NCI-H1105 treated with DMSO at 0.1 percent for 48 hours (cell line): ENCODE measurements around the gene ZNF354C.
"Not testable (repeated sequence)": the region's sequence is repeated elsewhere in the genome, so short reads cannot be mapped to it uniquely, and the experiment has no call there.

Source experiments
- DNase-seq: peaks from one replicate; lab custom pipeline; 2025; lab: John Stamatoyannopoulos, UW

ZNF354C gene

DNA sequence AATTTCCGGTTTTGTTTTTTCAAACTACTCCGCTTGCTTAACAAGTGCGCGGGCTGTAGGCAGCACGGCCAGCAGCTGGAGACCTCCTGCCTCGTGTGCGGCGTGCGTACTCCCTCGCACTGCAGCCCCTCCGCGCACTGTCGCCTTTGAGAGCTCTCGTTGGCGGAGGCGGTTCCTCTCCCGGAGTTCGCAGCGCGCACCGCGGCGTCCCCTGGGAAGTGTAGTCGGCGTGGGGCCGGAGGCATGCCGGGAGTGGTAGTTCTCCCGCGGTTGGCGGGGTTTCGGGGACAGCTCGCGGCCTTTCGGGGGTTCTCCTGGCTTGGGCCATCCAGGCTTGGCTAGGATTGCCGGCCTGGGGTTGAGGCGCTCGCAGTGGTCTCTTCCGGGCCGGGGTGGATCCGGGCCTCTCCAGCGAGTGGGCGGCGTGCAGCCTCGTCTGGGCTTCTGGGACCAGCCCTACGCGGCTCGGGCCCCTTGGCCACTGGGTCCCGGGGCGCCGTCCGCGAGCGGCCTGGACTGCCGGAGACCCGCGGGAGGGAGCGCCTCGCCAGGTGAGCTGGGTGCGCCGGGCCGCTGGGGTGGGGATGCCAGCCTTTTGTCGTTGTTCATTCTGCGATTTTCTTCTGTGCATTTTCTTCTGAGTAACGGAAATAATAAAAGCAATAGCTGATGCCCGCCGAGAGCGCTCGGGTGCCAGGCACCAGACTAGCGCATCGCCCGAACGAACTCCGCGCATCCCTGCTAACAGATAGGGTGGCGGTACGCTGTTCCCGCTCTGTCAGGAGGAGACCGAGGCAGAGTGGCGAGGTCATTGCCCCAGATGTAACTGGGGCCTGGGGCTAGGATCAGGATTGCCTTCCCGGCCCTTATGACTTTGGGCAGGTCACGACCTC lies at the start of gene ZNF354C:
TSS of gene ZNF354C (plus strand) at position 258 of the 893 bp plus-strand sequence. CDS start 1,696 bp downstream, outside the sequence.
- no peak for DNase-seq

- peak; percentile 71 for DNase-seq
These were observed 36.5 kb upstream of the ZNF354C start, which contains the start of gene ZNF879 for GRCh38 chr5:179023528-179024189. Gene ZNF879, plus strand, starts transcription at chr5:179023804. Its CDS starts 1,201 bp downstream, at chr5:179025005.

- DNase-seq = no peak
These were observed 27.1 kb upstream of the ZNF354C start for GRCh38 chr5:179033004-179033580.

GRCh38 chr5:179044765-179045164 lies 15.4 kb upstream of the ZNF354C start:
- no peak for DNase-seq

DNA sequence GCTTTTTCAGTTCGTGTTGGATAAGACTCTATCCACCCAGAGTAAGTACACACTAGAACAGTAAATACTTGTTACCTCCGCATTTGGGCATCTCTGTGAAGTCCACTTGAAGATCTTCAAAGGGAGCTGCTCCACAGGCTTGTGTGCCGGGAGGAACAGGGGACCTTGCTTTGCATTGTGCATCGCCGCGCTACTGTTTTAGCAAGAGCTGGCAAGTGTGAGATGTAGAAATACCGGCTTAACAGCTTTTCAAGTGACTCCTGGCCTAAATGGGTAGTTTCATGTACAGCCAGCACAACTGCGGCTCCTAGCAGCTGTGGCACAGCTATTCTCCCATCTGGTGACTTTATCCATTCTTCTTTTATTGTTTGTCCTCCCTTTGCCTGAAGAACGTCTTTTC lies 8.4 kb upstream of the ZNF354C start:
- DNase-seq = no peak

DNA sequence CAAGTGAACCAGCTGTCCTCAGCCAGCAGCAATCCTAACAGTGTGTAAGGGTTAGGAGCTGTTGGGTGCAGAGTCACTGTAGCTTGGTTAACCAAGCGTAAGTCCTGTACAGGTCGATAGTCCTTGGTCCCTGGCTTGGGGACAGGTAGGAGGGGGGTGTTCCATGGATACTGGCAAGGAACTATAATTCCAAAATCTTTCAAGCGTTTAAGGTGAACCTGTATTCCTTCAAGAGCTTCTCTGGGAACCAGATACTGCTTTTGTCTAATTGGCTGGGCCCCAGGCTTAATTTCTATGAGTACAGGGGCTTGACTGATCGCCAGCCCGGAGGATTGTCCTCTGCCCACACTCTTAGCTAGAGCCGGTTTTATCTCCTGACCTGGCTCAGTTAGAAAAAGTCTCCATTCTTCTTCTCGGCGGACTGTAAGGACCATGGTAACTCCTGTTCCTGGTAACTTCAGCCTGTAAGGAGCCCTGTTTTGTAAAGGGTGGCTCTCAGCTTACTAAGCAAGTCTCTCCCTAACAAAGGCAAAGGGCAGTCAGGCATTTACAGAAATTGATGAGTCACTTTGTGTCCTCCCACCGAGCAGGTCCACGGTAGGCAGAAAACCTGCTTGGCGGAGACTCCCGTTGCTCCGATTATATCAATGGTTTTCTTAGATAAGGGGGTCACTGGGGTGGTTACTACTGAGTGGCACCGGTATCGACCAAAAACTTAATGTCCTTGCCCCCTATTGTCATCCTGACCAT lies 6.0 kb upstream of the ZNF354C start:
- no peak for DNase-seq

- no peak for DNase-seq
These were observed 5.3 kb upstream of the ZNF354C start for GRCh38 chr5:179054876-179055275.

- no peak for DNase-seq
These were observed 4.7 kb upstream of the ZNF354C start for GRCh38 chr5:179055436-179055835.

GRCh38 chr5:179055841-179056240 lies 4.3 kb upstream of the ZNF354C start:
- DNase-seq = no peak

DNA sequence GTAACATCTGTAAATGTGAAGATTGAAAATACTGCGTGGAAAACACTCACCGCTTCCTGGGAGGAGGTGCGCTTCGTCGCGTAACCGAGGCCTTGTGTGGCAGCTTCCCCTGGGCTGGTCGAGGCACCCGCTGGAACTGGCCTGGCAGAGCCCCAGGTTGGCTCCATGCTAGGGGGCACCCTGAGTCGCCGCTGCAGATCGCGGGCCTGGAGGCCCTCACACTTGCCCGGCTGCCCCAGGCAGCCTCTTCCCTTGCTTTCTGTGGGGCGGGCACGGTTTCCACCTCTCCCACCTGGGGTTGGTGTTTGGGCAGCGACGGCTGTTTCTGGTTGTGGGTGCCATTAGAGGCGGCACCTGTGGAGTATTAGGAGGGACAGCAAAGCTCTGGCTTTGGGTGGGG lies 852 bp downstream of the ZNF354C start:
- DNase-seq = no peak

DNA sequence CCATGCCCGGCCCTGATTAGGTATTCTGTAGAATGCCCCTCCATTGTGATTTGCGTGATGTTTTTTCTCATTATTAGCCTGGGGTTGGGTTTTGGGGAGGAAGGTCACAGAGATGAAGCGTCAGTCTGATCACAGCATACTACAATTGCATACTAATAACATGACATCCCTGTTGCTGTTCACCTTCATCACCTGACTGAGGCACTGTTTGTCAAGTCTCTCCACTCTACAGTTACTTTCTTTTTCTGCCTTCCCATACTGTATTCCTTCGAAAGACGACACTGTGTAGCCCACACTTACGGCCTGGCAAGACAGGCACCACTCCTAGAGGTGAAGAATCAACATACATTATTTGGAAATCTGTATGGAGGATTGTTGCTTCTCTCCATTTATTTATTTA lies 5.5 kb downstream of the ZNF354C start:
- DNase-seq = no peak

DNA sequence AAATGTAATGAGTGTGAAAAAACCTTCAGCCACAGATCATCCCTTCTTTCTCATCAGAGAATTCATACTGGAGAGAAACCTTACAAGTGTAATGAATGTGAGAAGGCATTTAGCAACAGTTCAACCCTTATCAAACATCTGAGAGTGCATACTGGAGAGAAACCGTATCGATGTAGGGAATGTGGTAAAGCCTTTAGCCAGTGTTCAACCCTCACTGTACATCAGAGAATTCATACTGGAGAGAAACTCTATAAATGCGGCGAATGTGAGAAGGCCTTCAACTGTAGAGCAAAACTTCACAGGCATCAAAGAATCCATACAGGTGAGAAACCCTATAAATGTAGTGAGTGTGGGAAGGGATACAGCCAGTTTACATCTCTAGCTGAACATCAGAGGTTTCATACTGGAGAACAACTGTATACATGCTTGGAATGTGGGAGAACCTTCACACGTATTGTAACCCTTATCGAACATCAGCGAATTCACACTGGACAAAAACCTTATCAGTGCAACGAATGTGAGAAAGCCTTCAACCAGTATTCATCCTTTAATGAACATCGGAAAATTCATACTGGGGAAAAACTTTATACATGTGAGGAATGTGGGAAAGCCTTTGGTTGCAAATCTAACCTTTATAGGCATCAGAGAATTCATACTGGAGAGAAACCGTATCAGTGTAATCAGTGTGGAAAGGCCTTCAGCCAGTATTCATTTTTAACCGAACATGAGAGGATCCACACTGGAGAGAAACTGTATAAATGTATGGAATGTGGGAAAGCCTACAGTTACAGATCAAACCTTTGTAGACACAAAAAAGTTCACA lies 19.2 kb downstream of the ZNF354C start:
- no peak for DNase-seq

- no peak for DNase-seq
These were observed 20.6 kb downstream of the ZNF354C start for GRCh38 chr5:179080724-179081123.

- no peak for DNase-seq
These were observed 29.3 kb downstream of the ZNF354C start for GRCh38 chr5:179089502-179089901.

DNA sequence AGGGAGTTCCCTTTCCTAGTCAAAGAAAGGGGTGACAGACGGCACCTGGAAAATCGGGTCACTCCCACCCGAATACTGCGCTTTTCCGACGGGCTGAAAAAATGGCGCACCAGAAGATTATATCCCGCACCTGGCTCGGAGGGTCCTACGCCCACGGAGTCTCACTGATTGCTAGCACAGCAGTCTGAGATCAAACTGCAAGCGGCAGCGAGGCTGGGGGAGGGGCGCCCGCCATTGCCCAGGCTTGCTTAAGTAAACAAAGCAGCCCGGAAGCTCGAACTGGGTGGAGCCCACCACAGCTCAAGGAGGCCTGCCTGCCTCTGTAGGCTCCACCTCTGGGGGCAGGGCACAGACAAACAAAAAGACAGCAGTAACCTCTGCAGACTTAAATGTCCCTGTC lies 41.1 kb downstream of the ZNF354C start:
- DNase-seq = not testable (repeated sequence)

DNA sequence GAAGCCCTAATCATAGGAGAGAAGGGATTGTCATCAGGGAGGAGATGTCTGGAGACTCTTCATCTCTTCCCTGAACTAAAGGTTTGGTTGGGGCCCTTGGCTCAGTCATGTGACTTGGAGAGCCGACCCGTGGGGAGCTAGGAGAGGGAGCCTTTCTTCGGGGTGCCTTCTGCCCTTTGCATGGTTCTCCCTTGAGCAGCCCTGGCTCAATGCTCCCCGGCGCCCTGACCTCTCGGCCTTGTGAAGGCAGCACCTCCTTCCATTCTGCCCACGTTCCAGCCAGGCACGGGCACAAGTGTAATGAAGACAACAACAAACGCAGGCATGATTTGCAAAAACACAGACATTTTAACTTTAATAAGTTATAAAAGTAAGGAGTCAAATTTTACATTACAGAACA lies 50.4 kb downstream of the ZNF354C start:
- DNase-seq = no peak

GRCh38 chr5:179111267-179112207 lies 51.4 kb downstream of the ZNF354C start:
- DNase-seq = no peak

- DNase-seq = no peak
These were observed 52.4 kb downstream of the ZNF354C start for GRCh38 chr5:179112469-179113142.

GRCh38 chr5:179113143-179113530 lies 53.0 kb downstream of the ZNF354C start:
- no peak for DNase-seq
